Measurements from ENCODE around the gene RNF13.

The RNF13 gene

GRCh38 chr3:149777414-149778214 lies 35.4 kb upstream of the RNF13 start:
- TF ChIP-seq REST (IDR thresholded peaks at IDR 0.05; ENCODE audit: low read depth) (no peak), ZBTB7A (IDR thresholded peaks at IDR 0.05; ENCODE audit: low read depth) (no peak), EGR1 (IDR thresholded peaks at IDR 0.05) (no peak), TAF1 (IDR thresholded peaks at IDR 0.05; ENCODE audit: low read depth) (no peak), YY1 (IDR thresholded peaks at IDR 0.05; ENCODE audit: low read depth) (no peak), CREB1 (IDR thresholded peaks at IDR 0.05; ENCODE audit: low read depth) (no peak), FOXM1 (IDR thresholded peaks at IDR 0.05; ENCODE audit: borderline replicate concordance, low read depth) (no peak), EP300 (IDR thresholded peaks at IDR 0.05; ENCODE audit: borderline replicate concordance) (no peak), TEAD4 (IDR thresholded peaks at IDR 0.05) (no peak), NFIC (IDR thresholded peaks at IDR 0.05) (no peak), RAD21 (IDR thresholded peaks at IDR 0.05; ENCODE audit: low read depth) (no peak), CEBPB (IDR thresholded peaks at IDR 0.05) (no peak), TCF12 (IDR thresholded peaks at IDR 0.05; ENCODE audit: low read depth) (no peak), MAX (IDR thresholded peaks at IDR 0.05) (no peak)
- TF ChIP-seq, protein P1, sequence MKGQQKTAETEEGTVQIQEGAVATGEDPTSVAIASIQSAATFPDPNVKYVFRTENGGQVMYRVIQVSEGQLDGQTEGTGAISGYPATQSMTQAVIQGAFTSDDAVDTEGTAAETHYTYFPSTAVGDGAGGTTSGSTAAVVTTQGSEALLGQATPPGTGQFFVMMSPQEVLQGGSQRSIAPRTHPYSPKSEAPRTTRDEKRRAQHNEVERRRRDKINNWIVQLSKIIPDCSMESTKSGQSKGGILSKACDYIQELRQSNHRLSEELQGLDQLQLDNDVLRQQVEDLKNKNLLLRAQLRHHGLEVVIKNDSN (IDR thresholded peaks at IDR 0.05) = no peak

DNA sequence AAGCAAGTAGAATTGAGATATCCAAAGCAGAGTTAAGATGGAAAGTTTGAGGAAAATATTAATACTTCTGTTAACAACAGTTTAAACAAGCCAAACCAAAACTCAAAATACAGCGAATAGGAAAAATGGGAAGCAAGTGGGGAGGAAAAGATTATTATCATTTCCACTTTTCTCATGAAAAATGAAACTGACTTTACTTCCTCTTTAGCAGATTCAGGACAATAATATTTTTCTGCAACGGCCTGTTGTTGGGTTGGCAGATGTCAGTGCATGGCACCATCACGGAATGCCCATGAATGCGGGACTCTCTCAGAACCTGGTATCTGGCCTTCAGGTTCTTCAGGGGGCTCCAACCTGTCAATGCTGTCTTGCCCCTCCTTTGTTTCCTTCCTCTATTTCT lies 31.8 kb upstream of the RNF13 start:
- TF ChIP-seq ZBTB7A (IDR thresholded peaks at IDR 0.05; ENCODE audit: low read depth) (no peak), EP300 (IDR thresholded peaks at IDR 0.05; ENCODE audit: borderline replicate concordance) (no peak), CREB1 (IDR thresholded peaks at IDR 0.05; ENCODE audit: low read depth) (no peak), REST (IDR thresholded peaks at IDR 0.05; ENCODE audit: low read depth) (no peak), YY1 (IDR thresholded peaks at IDR 0.05; ENCODE audit: low read depth) (no peak), FOXM1 (IDR thresholded peaks at IDR 0.05; ENCODE audit: borderline replicate concordance, low read depth) (no peak), TAF1 (IDR thresholded peaks at IDR 0.05; ENCODE audit: low read depth) (no peak)

GRCh38 chr3:149781741-149782140 lies 31.3 kb upstream of the RNF13 start:
- no peak for TF ChIP-seq TCF12 (IDR thresholded peaks at IDR 0.05; ENCODE audit: low read depth)
- no peak for TF ChIP-seq REST (IDR thresholded peaks at IDR 0.05; ENCODE audit: low read depth)
- TF ChIP-seq CREB1 (IDR thresholded peaks at IDR 0.05; ENCODE audit: low read depth) = no peak
- no peak for TF ChIP-seq CEBPB (IDR thresholded peaks at IDR 0.05)
- TF ChIP-seq EP300 (IDR thresholded peaks at IDR 0.05; ENCODE audit: borderline replicate concordance) = no peak
- TF ChIP-seq NFIC (IDR thresholded peaks at IDR 0.05) = no peak
- no peak for TF ChIP-seq FOXM1 (IDR thresholded peaks at IDR 0.05; ENCODE audit: borderline replicate concordance, low read depth)
- no peak for TF ChIP-seq RAD21 (IDR thresholded peaks at IDR 0.05; ENCODE audit: low read depth)

DNA sequence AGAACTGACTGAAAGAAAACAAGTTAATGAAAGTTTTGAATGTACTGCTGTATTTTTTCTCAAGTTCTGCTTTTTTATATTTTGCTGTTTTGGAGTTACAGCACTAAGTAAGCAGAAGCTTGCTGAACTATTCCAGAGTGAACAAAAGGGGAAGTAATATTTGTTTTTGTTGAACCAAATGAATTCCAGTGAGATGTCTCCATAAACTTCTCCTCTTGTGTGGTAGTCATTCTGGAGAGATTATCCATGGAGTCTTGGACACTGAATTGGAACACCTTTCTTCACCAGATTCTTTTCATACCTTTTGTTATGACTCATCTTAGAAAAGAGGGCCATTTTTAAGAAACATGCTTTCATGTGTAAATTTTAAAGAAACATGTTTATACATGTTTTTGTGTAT lies 29.4 kb upstream of the RNF13 start:
- TF ChIP-seq YY1 (IDR thresholded peaks at IDR 0.05; ENCODE audit: low read depth) (peak; percentile 38; the same call in 1 of the 2 replicates), CREB1 (IDR thresholded peaks at IDR 0.05; ENCODE audit: low read depth) (no peak), TEAD4 (IDR thresholded peaks at IDR 0.05) (peak; percentile 38; the same call in 1 of the 2 replicates)

GRCh38 chr3:149784064-149784704 lies 28.8 kb upstream of the RNF13 start:
- no peak for TF ChIP-seq TEAD4 (IDR thresholded peaks at IDR 0.05)
- TF ChIP-seq, protein P1 (IDR thresholded peaks at IDR 0.05) = peak; percentile 63
